GM12864 (cell line): ENCODE results near the gene SART1.
A peak's percentile ranks its signal among the peaks of the same experiment; 100 is the strongest.
"Not testable (repeated sequence)": the region's sequence is repeated elsewhere in the genome, so short reads cannot be mapped to it uniquely, and the experiment has no call there.

Experiments used
- DNase-seq: peaks from one replicate; pipeline ENCODE4 v3.0.0-alpha.2; 2011; ENCODE audit warnings: low read depth
- H3K4me3 ChIP-seq: 2 replicates; pipeline ENCODE4 v1.5.1; 2011; ENCODE audit warnings: mild to moderate bottlenecking, low read depth, low read length, control low read depth
- TF ChIP-seq, protein P1 (sequence below): IDR thresholded peaks from 2 replicates; pipeline ENCODE4 v1.5.1; 2011; ENCODE audit warnings: low read depth, mild to moderate bottlenecking, moderate library complexity, low read length, control low read depth, inconsistent platforms; ENCODE audit errors: missing control alignments

SART1 gene

DNA sequence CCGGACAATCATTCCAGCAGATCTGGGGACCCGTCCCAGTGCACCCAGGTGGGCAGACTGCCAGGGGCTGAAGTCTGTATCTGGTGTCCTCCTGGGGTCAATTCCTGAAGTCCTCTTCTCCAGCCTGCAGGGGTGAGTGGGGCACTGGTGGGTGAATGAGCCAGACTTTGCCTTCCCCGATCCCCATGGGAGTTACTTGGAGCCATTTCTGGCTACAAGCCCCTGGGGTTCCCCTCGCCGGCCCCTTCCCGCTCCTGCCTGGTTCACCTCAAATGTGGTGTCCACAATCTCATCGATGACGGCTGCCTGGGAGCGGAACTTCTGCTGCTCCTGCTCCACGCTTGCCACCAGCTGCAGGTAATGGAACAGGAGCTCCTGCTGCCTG lies 55.3 kb downstream of the SART1 start:
- TF ChIP-seq, protein P1, sequence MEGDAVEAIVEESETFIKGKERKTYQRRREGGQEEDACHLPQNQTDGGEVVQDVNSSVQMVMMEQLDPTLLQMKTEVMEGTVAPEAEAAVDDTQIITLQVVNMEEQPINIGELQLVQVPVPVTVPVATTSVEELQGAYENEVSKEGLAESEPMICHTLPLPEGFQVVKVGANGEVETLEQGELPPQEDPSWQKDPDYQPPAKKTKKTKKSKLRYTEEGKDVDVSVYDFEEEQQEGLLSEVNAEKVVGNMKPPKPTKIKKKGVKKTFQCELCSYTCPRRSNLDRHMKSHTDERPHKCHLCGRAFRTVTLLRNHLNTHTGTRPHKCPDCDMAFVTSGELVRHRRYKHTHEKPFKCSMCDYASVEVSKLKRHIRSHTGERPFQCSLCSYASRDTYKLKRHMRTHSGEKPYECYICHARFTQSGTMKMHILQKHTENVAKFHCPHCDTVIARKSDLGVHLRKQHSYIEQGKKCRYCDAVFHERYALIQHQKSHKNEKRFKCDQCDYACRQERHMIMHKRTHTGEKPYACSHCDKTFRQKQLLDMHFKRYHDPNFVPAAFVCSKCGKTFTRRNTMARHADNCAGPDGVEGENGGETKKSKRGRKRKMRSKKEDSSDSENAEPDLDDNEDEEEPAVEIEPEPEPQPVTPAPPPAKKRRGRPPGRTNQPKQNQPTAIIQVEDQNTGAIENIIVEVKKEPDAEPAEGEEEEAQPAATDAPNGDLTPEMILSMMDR = no peak

DNA sequence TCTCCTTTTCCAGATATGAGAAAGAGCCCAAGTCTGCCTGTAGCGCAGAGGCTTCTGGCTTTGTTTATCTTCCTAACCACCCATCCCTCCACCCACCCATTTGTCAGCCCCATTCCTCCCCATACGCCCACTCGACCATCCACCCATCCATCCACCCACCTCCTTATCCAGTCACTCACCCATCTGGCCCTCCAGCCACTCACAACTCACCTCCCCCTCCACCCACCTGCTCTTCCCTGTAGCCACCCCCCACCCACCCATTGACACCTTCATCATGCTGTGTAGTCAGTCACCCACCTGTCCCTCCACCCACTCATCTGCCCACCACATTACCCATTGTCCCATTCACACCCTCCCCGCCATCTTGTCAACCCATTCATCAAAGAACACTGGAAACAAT lies 55.8 kb downstream of the SART1 start:
- H3K4me3 ChIP-seq = no peak overlapping the region
- no peak for DNase-seq
- TF ChIP-seq, protein P1 = no peak

More for the DNA sequence above, 55.3 kb downstream of the SART1 start:
- H3K4me3 ChIP-seq = no peak overlapping the region
- DNase-seq = no peak

DNA sequence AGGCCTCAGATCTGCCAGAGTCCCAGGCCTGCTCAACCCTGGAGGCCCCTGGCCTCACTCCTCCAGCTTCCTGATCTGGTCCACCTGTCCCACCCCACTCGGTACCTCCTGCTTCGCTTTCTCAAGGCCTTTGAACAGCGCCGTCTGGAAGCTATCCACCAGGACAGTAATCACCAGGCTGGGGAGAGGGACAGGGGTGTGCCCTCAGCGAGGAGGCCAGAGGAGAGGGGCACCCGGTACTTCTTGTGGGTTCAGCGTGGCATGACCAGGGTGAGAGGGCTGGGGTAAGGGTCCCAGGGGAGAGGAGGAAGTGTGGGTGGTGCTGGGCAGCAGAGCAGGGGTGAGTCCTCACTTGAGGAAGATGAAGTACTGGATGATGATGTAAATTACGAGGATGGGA lies 58.7 kb downstream of the SART1 start:
- no peak overlapping the region for H3K4me3 ChIP-seq
- TF ChIP-seq, protein P1 = no peak
- DNase-seq = no peak

DNA sequence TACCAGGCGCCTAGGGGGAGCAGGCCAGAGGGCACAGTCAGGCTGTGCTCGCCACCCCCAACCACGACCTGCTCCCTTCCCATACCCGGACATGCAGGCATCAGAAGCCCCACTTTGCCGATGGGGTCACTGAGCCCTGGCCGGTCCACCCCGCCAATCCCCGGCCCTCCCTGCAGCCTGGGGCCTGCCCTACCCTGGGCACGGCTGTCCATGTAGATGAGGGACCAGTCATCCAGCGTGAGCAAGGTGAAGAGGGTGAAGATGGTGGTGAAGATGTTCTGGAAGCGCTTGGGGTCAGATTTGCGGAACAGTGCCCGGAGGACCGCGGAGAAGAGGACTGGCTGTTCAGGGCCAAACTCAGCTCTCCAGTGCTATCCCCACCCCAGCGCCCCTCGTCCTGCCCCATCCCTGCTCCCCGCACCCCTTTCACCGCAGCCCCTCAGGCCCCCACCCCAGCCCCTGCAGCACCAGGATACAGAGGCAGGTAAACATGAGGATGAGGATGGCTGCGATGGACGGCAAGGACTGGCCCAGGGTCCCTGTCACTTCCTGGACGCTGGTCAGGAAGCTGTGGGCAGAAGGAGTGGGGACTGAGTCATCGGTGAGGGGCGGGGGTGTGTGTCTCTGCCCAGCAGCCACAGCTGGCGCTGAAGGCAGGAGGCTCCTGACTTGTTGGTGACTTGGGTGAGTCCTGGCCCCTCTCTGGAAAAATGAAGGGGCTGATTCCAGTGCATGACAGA lies 59.3 kb downstream of the SART1 start:
- H3K4me3 ChIP-seq = no peak overlapping the region
- DNase-seq = no peak
- TF ChIP-seq, protein P1 = no peak

DNA sequence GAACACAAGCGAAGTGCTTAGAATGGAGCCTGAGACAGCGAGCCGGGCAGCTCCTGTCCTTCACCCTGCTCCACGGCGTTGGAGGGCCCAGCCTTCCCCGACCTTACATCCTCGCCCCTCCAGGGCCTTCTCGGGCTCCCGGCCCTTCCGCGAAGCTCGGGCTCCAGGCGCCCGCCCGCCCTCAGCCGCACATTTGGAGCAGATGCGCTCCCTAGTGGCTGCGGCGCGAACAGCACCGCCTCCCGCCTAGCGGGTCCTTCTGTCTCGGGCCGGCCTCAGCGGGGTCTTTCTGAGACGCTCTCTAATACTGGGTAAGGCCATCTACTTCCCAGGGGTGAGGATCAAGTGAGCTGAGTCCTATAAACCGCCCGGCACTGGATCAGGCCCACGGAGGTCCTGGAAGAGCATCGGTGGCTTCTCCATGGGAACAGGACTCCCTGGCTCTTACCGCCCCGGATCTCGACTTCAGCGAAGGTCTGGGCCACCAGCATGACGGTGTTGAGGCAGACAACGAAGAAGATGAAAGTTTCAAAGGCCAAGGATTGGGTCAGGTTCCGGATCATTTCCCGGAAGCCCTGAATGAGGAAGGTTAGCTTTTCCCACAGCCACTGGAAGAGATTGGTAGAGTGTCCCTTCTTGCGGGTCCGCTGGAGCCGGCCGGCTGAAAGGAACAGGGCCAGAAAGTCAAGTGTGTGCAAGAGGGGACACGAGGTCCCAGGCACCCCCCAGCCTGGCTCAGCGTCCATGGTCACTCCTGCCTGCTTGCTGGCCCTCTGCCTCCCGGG lies 61.1 kb downstream of the SART1 start:
- H3K4me3 ChIP-seq = no peak overlapping the region
- DNase-seq = no peak
- TF ChIP-seq, protein P1 = peak; percentile 90

DNA sequence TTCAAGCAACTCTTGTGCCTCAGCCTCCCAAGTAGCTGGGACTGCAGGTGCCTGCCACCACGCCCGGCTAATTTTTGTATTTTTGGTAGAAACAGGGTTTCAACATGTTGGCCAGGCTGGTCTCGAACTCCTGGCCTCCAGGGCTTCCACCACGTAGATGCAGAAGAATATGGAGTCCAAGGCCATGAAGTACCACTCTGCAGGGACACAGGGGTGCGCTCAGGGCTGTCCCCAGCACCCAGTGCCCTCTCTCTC lies 61.6 kb downstream of the SART1 start:
- DNase-seq, H3K4me3 ChIP-seq: not testable (repeated sequence)

DNA sequence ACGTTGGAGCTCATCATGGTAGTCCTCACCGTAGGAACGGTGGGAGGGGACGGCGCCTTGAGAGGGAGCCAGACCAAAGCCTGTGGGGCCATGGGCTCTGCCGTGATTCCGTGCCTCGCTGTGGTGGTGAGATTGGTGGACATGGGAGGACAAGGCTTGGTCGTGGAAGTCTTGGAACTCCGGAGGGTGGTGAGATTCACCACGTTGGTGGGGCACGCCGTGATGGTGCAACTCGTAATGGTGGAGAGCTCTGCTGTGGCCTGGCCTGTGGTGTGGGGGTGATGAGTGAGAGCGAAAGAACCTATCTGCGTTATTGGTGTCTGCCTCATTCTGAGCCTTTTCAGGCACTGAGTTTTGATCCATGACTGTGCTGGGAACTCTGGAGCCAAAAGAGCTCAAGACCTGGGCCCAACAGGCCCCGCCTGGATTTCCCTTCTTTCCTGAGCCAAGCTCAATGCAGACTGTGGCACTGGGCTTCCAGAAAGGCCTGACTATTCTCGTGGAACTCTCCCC lies 64.5 kb downstream of the SART1 start, which contains the start of gene CATSPER1:
TSS of gene CATSPER1 (minus strand) at position 463 of the 513 bp plus-strand sequence. CDS start at position 363, 100 bp downstream.
- TF ChIP-seq, protein P1 = no peak
- no peak for DNase-seq
- no peak within 1 kb of the TSS for H3K4me3 ChIP-seq
